GM12801 (cell line): Measurements from ENCODE around the gene RPTOR.

Experiments
- TF ChIP-seq, protein P1 (sequence below): IDR thresholded peaks from one replicate; pipeline ENCODE4 v1.5.1; 2011; ENCODE audit warnings: control low read depth; ENCODE audit not compliant: insufficient read length; ENCODE audit errors: extremely low read depth

The RPTOR gene

DNA sequence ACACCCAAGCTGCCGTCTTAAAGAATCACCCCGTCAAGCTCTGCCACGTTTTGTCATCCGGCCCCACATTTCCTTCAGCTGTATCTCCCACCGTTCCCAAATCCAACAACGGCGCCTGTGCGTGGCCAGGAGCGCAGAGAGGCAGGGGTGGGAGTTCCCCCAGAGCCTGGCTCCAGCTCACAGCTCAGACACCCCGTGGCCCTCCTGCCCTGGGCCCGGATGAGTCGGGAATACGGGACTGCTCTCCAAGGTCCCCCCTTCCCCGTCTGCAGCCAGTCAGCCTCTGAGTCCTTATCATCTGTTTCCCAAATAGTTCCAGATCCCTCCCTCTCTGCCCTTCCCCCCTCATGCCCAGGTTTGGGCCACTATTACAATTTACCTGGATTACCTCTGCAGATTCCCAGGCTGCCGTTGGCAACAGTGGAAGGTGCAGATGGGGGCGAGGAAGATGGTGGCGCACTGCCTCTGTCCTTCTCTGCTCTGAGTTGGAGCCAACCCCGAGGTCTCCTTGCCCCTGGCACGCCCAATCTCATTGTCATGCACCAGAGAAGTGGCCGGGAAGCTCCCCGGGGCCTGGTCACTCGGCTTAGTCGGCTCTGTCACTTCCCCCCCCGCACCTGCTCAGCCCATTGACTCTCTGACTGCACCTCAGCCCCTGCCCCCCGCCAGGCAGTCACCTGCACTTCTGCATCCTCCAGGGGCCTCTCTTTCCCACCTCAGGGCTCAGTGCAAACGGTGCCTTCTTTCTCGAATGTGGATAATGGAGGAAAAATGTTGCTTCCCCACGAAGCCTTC, 18.3 kb upstream of the RPTOR start:
- TF ChIP-seq, protein P1, sequence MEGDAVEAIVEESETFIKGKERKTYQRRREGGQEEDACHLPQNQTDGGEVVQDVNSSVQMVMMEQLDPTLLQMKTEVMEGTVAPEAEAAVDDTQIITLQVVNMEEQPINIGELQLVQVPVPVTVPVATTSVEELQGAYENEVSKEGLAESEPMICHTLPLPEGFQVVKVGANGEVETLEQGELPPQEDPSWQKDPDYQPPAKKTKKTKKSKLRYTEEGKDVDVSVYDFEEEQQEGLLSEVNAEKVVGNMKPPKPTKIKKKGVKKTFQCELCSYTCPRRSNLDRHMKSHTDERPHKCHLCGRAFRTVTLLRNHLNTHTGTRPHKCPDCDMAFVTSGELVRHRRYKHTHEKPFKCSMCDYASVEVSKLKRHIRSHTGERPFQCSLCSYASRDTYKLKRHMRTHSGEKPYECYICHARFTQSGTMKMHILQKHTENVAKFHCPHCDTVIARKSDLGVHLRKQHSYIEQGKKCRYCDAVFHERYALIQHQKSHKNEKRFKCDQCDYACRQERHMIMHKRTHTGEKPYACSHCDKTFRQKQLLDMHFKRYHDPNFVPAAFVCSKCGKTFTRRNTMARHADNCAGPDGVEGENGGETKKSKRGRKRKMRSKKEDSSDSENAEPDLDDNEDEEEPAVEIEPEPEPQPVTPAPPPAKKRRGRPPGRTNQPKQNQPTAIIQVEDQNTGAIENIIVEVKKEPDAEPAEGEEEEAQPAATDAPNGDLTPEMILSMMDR, result no peak

DNA sequence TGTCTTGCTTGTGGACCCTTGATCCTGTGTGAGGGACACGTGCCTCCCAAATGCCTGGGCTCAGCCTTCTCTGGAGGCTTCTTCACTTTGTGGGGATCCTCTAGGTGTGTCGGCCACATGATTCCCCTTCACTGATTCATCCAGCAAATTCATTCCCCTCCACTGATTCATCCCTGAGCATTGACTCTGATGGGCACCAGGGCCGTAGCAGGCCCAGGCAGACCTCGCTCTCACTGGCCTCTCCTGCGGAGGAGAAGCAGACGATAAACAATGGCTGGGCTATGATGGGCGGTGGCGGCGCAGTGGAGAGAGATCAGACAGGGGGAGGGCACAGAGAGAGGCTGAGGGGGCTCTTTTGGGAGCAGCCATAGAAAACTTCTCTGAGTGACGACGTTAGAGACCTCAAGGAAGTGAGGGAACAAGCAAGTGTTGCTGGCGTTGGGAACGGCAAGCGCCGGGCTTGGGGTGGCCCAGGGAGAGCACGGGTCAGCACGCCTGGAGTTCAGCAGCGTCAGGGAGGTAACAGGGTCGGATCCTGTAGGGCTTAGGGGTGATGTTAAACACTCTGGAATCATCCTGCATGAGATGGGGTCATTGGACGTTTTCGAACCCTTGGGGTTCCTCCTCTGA, 17.5 kb upstream of the RPTOR start:
- TF ChIP-seq, protein P1, result no peak

DNA sequence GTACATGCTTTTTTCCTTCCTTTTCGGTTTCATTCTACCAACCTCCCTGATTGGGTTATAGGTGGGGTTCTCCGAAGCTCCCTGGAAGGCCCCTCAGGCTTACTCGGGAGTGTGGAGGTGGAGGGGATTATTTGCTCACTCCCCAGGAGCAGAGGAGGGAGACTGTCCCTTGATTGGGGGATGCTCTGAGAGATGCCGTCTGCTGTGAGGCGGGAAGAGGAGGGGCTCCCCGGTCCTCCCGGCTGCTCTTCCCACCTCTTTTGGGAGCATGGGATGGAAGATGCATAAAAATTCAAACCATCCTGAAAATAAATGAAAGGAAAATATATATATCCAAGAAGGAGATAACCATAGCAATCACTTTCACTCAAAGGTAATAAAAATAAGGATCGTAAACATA, 16.1 kb upstream of the RPTOR start:
- TF ChIP-seq, protein P1, result no peak

DNA sequence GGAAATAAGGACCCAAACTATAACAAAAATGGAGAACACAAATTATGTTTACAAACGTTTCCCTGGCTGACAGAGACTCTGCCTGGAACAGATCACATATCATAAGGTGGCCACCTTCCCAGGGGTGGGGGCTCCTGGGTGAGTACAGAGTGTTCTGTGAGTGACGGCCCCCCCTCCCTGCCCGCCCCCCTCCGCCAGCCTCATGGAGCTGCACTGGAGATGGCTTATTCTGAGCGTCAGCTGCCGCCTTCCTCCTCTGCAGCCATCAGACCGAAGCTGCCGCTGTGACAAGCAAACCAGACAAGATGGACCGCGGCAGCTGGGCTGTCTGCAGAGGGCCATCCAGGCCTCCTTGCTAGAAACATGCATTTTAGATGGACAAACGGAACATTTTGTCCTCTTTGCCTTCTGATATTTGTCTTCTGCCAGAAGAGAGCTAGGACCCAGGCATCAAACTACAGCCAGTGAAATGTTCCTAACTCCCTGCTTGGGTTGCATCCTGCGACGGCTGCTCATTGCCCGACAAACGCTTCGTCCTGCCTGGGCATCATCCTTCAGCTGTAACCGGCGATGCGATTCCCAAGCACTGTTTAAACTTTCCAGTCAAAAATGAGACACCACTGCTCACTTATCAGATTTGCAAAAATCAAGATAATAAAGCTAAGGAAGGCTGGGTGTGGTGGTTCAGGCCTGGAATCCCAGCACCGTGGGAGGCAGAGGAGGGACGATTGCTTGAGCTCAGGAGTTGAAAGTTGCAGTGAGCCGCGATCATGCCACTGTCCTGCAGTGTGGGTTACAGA, 15.3 kb upstream of the RPTOR start:
- TF ChIP-seq, protein P1, result no peak

DNA sequence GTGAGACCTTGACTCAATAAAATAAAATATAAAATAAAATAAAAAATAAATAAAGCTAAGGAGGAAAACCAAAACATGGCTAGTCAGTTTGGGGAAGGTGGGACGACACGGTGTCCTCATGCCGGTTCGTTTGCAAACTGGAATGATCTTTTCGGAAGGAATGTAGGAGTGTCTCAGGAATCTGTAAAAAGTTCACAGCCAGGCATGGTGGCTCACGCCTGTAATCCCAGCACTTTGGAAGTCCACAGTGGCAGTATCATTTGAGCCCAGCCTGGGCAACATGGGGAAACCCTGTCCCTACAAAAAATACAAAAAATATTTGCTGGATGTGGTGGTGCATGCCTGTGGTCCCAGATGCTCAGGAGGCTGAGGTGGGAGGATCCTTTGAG, 14.7 kb upstream of the RPTOR start:
- TF ChIP-seq, protein P1, result no peak

DNA sequence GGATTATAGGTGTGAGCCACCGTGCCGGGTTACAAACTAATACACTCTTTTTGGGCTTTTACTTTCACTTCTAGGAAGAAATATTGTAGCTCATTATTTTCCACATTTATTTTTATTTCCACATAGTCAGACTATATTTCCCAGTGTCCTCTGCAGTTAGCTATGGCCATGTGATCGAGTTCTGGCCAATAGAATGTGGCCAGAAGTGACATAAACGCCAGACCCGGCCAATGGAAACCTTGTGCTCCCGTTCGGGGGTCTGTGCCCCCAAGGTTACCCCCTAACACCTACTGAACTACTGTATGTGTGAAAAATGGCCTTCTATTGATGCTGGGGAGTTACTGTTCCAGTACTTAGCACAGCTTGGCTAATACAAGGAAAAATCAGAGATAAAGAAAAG, 13.2 kb upstream of the RPTOR start:
- TF ChIP-seq, protein P1, result no peak

DNA sequence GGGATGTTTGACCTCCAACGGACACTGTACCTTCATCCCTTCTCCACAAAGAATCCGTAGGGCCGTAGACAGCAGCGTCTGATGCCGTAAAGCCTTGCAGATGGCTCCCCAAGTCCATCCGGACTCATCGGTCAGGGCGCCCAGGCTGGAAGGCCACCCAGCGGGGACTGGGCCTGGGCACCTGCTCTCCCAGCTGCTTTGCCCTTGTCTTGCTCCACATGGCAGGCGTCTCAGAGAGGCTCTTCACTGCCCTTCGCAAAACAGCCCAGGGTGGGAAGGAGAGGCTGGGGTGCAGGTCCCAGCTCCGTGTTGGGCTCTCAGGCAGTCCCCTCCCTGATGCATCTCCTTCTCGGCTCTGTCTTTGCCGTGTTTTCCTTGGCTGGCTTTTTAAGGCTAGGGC, 6.2 kb upstream of the RPTOR start:
- TF ChIP-seq, protein P1, result no peak
